ENCODE measurements around the gene TRMT61A. TPM values are rescaled to one million over a fixed set of nuclear protein-coding genes. Genes with fewer than 3 reads are reported as not detected.

Gene TRMT61A
- total and polyA plus RNA-seq, 2 of the 13 experiments (the other 11 are each of a cell fraction or from before 2014, with no cell fraction given), result 6.5 to 13.6 TPM

- DNase-seq (ENCODE audit: low spot score) (no peak), ATAC-seq (no peak), FAIRE-seq (no peak)
- no peak for TF ChIP-seq ZGPAT (CRISPR knock-in tag; IDR thresholded peaks at IDR 0.05)
- TF ChIP-seq TIGD3 (CRISPR knock-in tag; IDR thresholded peaks at IDR 0.05; ENCODE audit: borderline replicate concordance), result no peak
- no peak for TF ChIP-seq HNRNPLL (IDR thresholded peaks at IDR 0.05; ENCODE audit: low read depth, low read length, poor library complexity, severe bottlenecking)
- TF ChIP-seq ZNF770 (CRISPR knock-in tag; IDR thresholded peaks at IDR 0.05), result peak; percentile 80
- TF ChIP-seq CSRNP1 (CRISPR knock-in tag; IDR thresholded peaks at IDR 0.05), result 0 out of 2 replicates have a peak, but pooled peaks have one; percentile 56
- 0 out of 2 replicates have a peak, but pooled peaks have one; percentile 40 for TF ChIP-seq ETS1 (CRISPR knock-in tag; IDR thresholded peaks at IDR 0.05)
- no peak for TF ChIP-seq ZNF274 (CRISPR knock-in tag; IDR thresholded peaks at IDR 0.05)
- TF ChIP-seq ZNF121 (CRISPR knock-in tag; IDR thresholded peaks at IDR 0.05), result peak; percentile 97
- TF ChIP-seq ZNF546 (CRISPR knock-in tag; conservative IDR thresholded peaks at IDR 0.05), result peak; percentile 37; the same call in 1 of the 2 replicates
- TF ChIP-seq ZNF576 (CRISPR knock-in tag; IDR thresholded peaks at IDR 0.05), result no peak
- no peak for TF ChIP-seq ZNF678 (CRISPR knock-in tag; IDR thresholded peaks at IDR 0.05)
- no peak for TF ChIP-seq TOPORS (CRISPR knock-in tag; IDR thresholded peaks at IDR 0.05)
- H3K4me3 ChIP-seq (replicated peaks in 1 of 3; ENCODE audit: insufficient read depth in 1 of 3, low read depth in 2 of 3, low read length in 3 of 3), result peak overlapping the region in 1 of 3 experiments; percentile 51; a peak in 1 of 6 replicates
- no peaks in the 10 kb centered on the region for H3K9me3 ChIP-seq (ENCODE audit: low read length)
- peaks cover 34% of the 10 kb centered on the region for H3K79me2 ChIP-seq (ENCODE audit: insufficient read depth, low read length)
- peaks cover 0 to 3% of the 10 kb centered on the region in 2 experiments; a peak in 2 of 5 replicates for H3K36me3 ChIP-seq (replicated peaks in 1 of 2; ENCODE audit: control insufficient read depth in 1 of 2, insufficient read depth in 2 of 2, low read length in 2 of 2)
- H3K9ac ChIP-seq (ENCODE audit: insufficient read depth, low read depth, low read length), result no peak overlapping the region
- CTCF ChIA-PET (ENCODE audit: low intra/inter-chr PET ratio, low total read pairs), result no interaction called here
- intact Hi-C loops (cut with micrococcal nuclease; ENCODE audit: unreplicated experiment), result no loop called here
- H3K27ac ChIP-seq (ENCODE audit: extremely low read length, insufficient read depth, low read length), result peak overlapping the region; percentile 89
- H4K20me1 ChIP-seq (ENCODE audit: insufficient read depth, low read length), result no peaks in the 10 kb centered on the region
- 83% methylated on average over 1 of the region's 1 CpG for WGBS (ENCODE audit: low lambda C conversion rate)
- BruUV-seq (replicated peaks), result no TSS peak
- in situ Hi-C loops (cut with HindIII; ENCODE audit: extremely low pct_ligation_motif_present, low pct_unique_long_range_greater_than_20kb), result no loop called here
- POLR2A ChIA-PET, result interaction anchor here (1.1 to 3.1 kb wide), 5 partner anchors 9 to 353 kb away, joined by 3 to 24 read pairs (median 12); partner anchors contain the start of genes BAG5 and COA8
- no peak overlapping the region for H2AFZ ChIP-seq (ENCODE audit: low read length)
- H3K4me1 ChIP-seq (ENCODE audit: insufficient read depth, low read length), result peaks cover 75% of the 10 kb centered on the region
- no peaks in the 10 kb centered on the region; a peak in 1 of 5 replicates for H3K27me3 ChIP-seq (ENCODE audit: control insufficient read depth in 1 of 2, insufficient read depth in 2 of 2, low read length in 2 of 2)
- peak overlapping the region; percentile 78 for H3K4me2 ChIP-seq (ENCODE audit: low read depth, low read length)
Observed at GRCh38 chr14:103526914-103527248, 2.1 kb upstream of the TRMT61A start.
